ENCODE measurements around the gene ENOX1. TPM values are rescaled to one million over a fixed set of nuclear protein-coding genes. Genes with fewer than 3 reads are reported as not detected.

Gene ENOX1
- total RNA-seq, 1 experiment from 2014 or later = 0.26 TPM

GRCh38 chr13:43584751-43585150 lies 202.0 kb downstream of the ENOX1 start (continued):
- TF ChIP-seq AFF4 (CRISPR knock-in tag; IDR thresholded peaks at IDR 0.05; ENCODE audit: borderline replicate concordance) (no peak), ETV6 (CRISPR knock-in tag; IDR thresholded peaks at IDR 0.05) (no peak), ZNF263 (CRISPR knock-in tag; IDR thresholded peaks at IDR 0.05; ENCODE audit: low read depth) (no peak), RELA (CRISPR knock-in tag; IDR thresholded peaks at IDR 0.05; ENCODE audit: borderline replicate concordance) (no peak), USF1 (CRISPR knock-in tag; IDR thresholded peaks at IDR 0.05) (no peak), E2F1 (CRISPR knock-in tag; IDR thresholded peaks at IDR 0.05) (no peak), CREM (CRISPR knock-in tag; IDR thresholded peaks at IDR 0.05) (no peak), OVOL2 (CRISPR knock-in tag; IDR thresholded peaks at IDR 0.05; ENCODE audit: borderline replicate concordance) (no peak), NR1H2 (CRISPR knock-in tag; IDR thresholded peaks at IDR 0.05) (no peak), HMGXB4 (CRISPR knock-in tag; IDR thresholded peaks at IDR 0.05) (no peak), MYBL2 (CRISPR knock-in tag; IDR thresholded peaks at IDR 0.05) (no peak)

GRCh38 chr13:43583321-43583720 lies 203.5 kb downstream of the ENOX1 start:
- CTCF ChIA-PET = no interaction called here
- POLR2A ChIA-PET = no interaction called here
- Mint-ChIP-seq H3K4me3 (no peak overlapping the region), H3K4me1 (no peaks in the 10 kb centered on the region), H3K36me3 (no peaks in the 10 kb centered on the region), H3K27ac (no peak overlapping the region), H3K9me3 (no peaks in the 10 kb centered on the region; the same call in 1 of the 2 replicates), H3K27me3 (ENCODE audit: low read depth) (no peaks in the 10 kb centered on the region)
- no peak for TF ChIP-seq IRF2 (CRISPR knock-in tag; IDR thresholded peaks at IDR 0.05; ENCODE audit: borderline replicate concordance, low read depth)
- no peak for TF ChIP-seq MAX (CRISPR knock-in tag; IDR thresholded peaks at IDR 0.05)
- no peak for TF ChIP-seq PREB (CRISPR knock-in tag; IDR thresholded peaks at IDR 0.05; ENCODE audit: borderline replicate concordance)
- TF ChIP-seq PRDM15 (CRISPR knock-in tag; IDR thresholded peaks at IDR 0.05) = no peak
- no peak for TF ChIP-seq PRRX2 (CRISPR knock-in tag; IDR thresholded peaks at IDR 0.05)
- TF ChIP-seq FOXP1 (CRISPR knock-in tag; IDR thresholded peaks at IDR 0.05; ENCODE audit: borderline replicate concordance) = no peak
- no peak for TF ChIP-seq CBFB (CRISPR knock-in tag; IDR thresholded peaks at IDR 0.05; ENCODE audit: low read depth)
- no peak for TF ChIP-seq EMX1 (CRISPR knock-in tag; IDR thresholded peaks at IDR 0.05)
- no peak for TF ChIP-seq ATF6 (CRISPR knock-in tag; IDR thresholded peaks at IDR 0.05)
- ATAC-seq = no peak
- no peak for DNase-seq (ENCODE audit: low spot score)
